ENCODE results near the gene ZNF750. TPM values are rescaled to one million over a fixed set of nuclear protein-coding genes. Genes with fewer than 3 reads are reported as not detected.

ZNF750 gene
- total and polyA plus RNA-seq, 12 donors: 0.07 to 0.20 (median 0.11) TPM; not detected in 8

DNA sequence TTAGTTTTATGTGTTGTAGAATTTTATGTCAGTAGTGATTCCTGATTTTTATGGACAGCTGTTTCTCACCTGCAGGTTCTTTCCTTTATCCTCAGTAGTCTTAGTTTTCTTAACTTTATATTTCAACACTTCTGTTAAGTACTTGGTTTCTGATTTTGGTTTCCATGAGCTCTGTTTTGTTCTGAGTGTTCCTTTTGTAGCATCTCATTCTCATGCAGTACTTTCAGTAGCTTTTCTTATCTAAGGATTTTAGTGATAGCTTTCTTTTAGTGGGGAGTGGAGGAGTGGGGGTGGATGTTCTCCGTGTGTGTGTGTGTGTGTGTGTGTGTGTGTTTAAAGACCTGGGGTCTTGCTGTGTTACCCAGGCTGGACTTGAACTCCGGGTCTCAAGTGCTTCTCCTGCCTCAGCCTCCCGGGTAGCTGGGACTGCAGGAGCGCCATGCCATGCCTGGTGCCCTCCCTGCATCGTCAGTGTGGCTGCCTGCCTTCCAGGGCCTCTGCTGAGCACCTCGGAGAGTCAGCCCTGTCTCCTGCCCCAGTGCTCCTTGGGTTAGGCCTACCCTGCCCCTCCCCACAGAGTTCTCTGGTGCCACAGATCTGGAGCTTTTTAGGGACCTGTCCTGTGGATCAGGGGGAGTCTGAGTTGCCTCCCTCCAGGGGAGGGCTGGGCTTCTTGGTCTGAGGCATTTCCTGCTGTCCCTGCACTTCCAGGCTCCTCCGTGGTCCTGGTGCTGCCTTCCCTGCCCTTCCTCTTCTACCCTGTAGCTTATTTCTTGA, 4.3 kb upstream of the ZNF750 start:
- Histone ChIP-seq H3K4me1 (replicated peaks in 1 of 2) (no peaks in the 10 kb centered on the region), H3K9me3 (replicated peaks in 1 of 3) (no peaks in the 10 kb centered on the region), H3K4me3 (no peak overlapping the region), H3K36me3 (replicated peaks in 1 of 2) (no peaks in the 10 kb centered on the region), H3K27ac (peak overlapping the region in 2 of 5 donors; percentile 34 to 81), H3K27me3 (no peaks in the 10 kb centered on the region)
- intact Hi-C loops (cut with DNase I): no loop called here
- no peak for DNase-seq
- 67 to 84% (median 80%) methylated on average over 2 to 7 of the region's 7 CpGs for WGBS, 4 donors
- TF ChIP-seq, protein P1, sequence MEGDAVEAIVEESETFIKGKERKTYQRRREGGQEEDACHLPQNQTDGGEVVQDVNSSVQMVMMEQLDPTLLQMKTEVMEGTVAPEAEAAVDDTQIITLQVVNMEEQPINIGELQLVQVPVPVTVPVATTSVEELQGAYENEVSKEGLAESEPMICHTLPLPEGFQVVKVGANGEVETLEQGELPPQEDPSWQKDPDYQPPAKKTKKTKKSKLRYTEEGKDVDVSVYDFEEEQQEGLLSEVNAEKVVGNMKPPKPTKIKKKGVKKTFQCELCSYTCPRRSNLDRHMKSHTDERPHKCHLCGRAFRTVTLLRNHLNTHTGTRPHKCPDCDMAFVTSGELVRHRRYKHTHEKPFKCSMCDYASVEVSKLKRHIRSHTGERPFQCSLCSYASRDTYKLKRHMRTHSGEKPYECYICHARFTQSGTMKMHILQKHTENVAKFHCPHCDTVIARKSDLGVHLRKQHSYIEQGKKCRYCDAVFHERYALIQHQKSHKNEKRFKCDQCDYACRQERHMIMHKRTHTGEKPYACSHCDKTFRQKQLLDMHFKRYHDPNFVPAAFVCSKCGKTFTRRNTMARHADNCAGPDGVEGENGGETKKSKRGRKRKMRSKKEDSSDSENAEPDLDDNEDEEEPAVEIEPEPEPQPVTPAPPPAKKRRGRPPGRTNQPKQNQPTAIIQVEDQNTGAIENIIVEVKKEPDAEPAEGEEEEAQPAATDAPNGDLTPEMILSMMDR (IDR thresholded peaks at IDR 0.05): no peak
- TF ChIP-seq POLR2A (IDR thresholded peaks at IDR 0.05): no peak

DNA sequence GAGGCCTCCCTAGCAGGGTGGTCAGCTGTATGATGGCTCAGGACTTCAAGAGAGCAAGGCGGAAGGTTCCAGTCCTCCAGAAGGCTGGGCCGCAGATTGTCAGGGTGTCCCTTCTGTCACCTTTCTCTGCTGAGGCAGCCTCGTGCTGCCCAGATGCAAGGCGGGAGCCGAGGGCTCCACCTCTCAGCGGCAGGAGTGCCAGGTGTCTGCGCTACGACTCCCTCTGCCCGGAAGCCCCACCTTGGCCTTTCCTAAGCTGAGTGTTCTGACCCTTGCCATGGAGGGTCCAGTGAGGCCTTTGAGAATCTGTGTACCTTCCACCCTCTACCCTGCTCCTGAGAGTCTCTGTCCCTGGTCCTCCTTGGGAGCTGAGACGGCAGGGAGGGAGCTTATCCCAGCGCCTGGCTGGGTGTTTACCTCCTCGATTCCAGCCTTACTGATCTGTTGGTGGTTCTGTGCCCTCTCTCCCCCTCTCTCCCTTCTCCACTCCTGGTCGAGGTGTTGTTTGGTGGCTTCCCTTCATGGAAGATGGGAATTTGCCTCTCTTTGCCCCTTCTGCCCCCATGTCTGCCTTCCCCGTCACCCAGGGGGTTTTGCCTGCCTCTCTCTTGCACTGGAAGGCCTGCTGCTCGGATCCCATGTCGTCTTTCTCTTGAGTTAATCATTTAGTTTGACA, 2.2 kb upstream of the ZNF750 start:
- WGBS, 4 donors: 92 to 96% (median 95%) methylated on average over 7 to 16 of the region's 16 CpGs
- no peak overlapping the region for H3K27ac ChIP-seq
- TF ChIP-seq, protein P1 (IDR thresholded peaks at IDR 0.05): no peak
- no peak for TF ChIP-seq POLR2A (IDR thresholded peaks at IDR 0.05)
- intact Hi-C loops (cut with DNase I): no loop called here
- no peaks in the 10 kb centered on the region for H3K36me3 ChIP-seq (replicated peaks in 1 of 2)
- peaks cover 5 to 6% of the 10 kb centered on the region in 2 donors for H3K4me1 ChIP-seq (replicated peaks in 1 of 2)
- H3K4me3 ChIP-seq: no peak overlapping the region
- no peak for DNase-seq
- no peaks in the 10 kb centered on the region for H3K9me3 ChIP-seq (replicated peaks in 1 of 3)
- H3K27me3 ChIP-seq: no peaks in the 10 kb centered on the region

DNA sequence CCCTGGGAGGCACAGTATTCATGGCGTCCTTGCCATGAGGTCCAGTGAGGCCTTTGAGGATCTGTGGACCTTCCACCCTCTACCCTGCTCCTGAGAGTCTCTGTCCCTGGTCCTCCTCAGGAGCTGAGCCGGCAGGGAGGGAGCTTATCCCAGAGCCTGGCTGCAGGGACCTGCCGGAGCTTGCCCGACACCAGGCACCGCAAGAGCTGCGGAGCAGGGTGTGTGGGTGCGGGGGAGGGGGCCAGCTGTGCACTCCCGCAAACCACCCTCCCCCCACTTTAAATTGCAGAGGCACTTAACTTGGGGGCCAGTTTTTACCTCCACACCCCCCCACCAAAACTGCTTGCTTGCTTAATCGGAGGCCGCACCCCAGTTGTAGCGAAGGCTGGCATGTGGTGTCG, 609 bp upstream of the ZNF750 start:
- intact Hi-C loops (cut with DNase I): no loop called here
- DNase-seq: no peak
- no peak overlapping the region for H3K4me3 ChIP-seq
- 94 to 96% (median 95%) methylated on average over 5 to 12 of the region's 12 CpGs for WGBS, 4 donors
- peaks cover 5 to 6% of the 10 kb centered on the region in 2 donors for H3K4me1 ChIP-seq (replicated peaks in 1 of 2)
- H3K9me3 ChIP-seq (replicated peaks in 1 of 3): no peaks in the 10 kb centered on the region
- TF ChIP-seq, protein P1 (IDR thresholded peaks at IDR 0.05): no peak
- TF ChIP-seq POLR2A (IDR thresholded peaks at IDR 0.05): no peak
- no peaks in the 10 kb centered on the region for H3K27me3 ChIP-seq
- H3K27ac ChIP-seq: no peak overlapping the region
- no peaks in the 10 kb centered on the region for H3K36me3 ChIP-seq (replicated peaks in 1 of 2)

DNA sequence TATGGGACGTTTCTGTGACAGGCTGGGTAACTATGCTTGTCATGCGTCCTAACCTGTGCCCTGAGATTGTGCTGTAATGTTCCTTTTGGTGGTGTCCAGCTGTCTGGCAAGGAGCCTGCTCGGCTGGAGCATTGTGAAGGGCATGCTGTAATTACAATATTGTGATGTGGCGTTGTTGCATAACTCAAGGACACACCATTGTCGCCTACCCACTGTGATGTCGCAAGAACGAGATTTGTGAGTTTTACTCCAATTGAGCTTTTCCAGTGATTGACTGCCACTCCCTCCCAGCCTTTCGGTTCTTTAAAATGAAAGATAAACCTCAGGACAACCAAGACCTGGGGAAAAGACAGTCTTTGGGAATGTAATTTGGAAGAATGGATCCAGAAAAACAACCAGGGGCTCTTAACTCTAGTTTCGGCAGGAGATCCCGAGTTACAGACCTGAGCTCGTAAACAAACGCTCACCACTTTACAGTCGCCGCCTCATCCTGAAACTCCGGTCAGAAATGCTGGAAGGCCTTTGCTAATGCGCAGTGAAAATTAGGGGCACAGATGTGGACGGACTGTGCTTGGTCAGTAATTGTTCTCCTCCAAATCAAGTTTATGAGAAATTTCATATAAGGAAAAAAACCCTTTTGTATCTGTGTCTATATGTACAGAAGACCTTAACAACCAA, 1.3 kb downstream of the ZNF750 start:
- no peaks in the 10 kb centered on the region for H3K9me3 ChIP-seq (replicated peaks in 1 of 3)
- no peaks in the 10 kb centered on the region for H3K27me3 ChIP-seq
- H3K36me3 ChIP-seq (replicated peaks in 1 of 2): no peaks in the 10 kb centered on the region
- H3K27ac ChIP-seq: peak overlapping the region in 3 of 5 donors; percentile 56 to 80 (median 71)
- intact Hi-C loops (cut with DNase I): no loop called here
- TF ChIP-seq, protein P1 (IDR thresholded peaks at IDR 0.05): no peak
- TF ChIP-seq POLR2A (IDR thresholded peaks at IDR 0.05): peak in 1 of 2 donors; percentile 37
- WGBS, 4 donors: 43 to 55% (median 49%) methylated on average over 17 of the region's 17 CpGs
- H3K4me1 ChIP-seq (replicated peaks in 1 of 2): peaks cover 5 to 6% of the 10 kb centered on the region in 2 donors
- H3K4me3 ChIP-seq: peak overlapping the region in 1 of 4 donors; percentile 15
- DNase-seq: peak; percentile 83 to 97 (median 94)
